Left ventricle myocardium inferior (tissue), 1 donor: Measurements from ENCODE around the gene NAA38. TPM values are rescaled to one million over a fixed set of nuclear protein-coding genes. Genes with fewer than 3 reads are reported as not detected.

Experiments
- DNase-seq: peaks from one replicate; pipeline ENCODE4 v3.0.0-alpha.2; 2020
- H3K27ac ChIP-seq: fragments of 200-600 bp; replicated peaks from 2 replicates; pipeline ENCODE4 v1.8.0; 2021
- H3K27me3 ChIP-seq: fragments of 200-600 bp; 2 replicates; pipeline ENCODE4 v1.8.0; 2021; ENCODE audit warnings: low read depth
- H3K36me3 ChIP-seq: fragments of 200-600 bp; 2 replicates; pipeline ENCODE4 v1.8.0; 2021
- H3K4me1 ChIP-seq: fragments of 200-600 bp; 2 replicates; pipeline ENCODE4 v1.8.0; 2021
- H3K4me3 ChIP-seq: fragments of 200-600 bp; 2 replicates; pipeline ENCODE4 v1.8.0; 2021; ENCODE audit warnings: mild to moderate bottlenecking, moderate library complexity
- H3K9me3 ChIP-seq: fragments of 200-600 bp; replicated peaks from 2 replicates; pipeline ENCODE4 v1.8.0; 2021
- intact Hi-C: fragments of 100-400 bp; cut with micrococcal nuclease; formaldehyde crosslinking; loops from one replicate; pipeline ENCODE4 v1.11.0; 2022
- total RNA-seq: library from RNA; stranded (reverse); fragmentation: NEBNext Ultra II Directional; extraction: Animal tissue kit (Norgen Biotek cat#: 25700); gene quantifications from one replicate; pipeline ENCODE4 v1.2.1, GENCODE V29; 2021
- TF ChIP-seq, protein P1 (sequence below): fragments of 200-600 bp; IDR thresholded peaks from 2 replicates; pipeline ENCODE4 v1.8.0; 2021; ENCODE audit warnings: antibody characterized with exemption, mild to moderate bottlenecking, borderline replicate concordance
- donor health status: DM: no; HTN: yes; CAD: no; lungs with severe emphysema.

NAA38 gene
- total RNA-seq, 1 donor from 2014 or later, result 89.8 TPM

DNA sequence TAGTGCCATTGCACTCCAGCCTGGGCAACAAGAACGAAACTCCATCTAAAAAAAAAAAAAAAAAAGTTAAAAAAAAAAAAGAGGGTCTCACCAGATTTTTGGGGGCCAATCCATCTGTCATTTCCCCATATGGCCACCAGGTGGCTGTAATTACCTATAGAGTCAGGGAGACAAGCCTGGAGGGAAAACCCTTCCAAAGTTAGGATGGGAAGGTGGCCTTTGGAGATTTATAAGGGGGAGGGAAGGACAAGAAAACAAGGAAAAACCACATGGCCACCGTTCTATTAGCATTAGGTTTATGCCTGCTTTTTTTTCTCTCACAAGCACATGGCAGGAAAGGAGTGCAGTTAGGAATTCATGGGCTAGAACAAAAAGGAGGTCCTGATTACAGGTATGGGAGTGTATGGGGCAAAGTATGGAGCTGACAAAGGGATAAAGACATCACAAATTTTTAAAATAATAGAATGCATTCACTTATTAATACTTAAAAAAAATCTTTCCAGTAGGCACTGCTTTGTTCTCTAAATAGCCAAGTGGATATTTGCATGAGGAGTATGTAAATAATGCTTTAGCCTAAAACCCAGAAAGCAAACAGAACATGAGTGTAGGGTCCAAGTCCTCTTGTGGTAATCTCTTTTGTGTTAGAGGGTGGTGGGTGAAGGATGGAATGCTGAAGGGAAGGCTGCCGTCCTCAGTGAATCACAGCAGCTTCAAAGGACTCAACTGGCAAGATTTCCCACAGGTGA, 5.5 kb upstream of the NAA38 start:
- intact Hi-C loops, result loop anchor here (5.0 to 10.0 kb wide), 2 partner anchors 34 to 122 kb away; no protein-coding TSS in a partner anchor
- Histone ChIP-seq H3K36me3 (peaks cover 33% of the 10 kb centered on the region), H3K27me3 (no peaks in the 10 kb centered on the region), H3K27ac (no peak overlapping the region), H3K4me1 (peaks cover 17% of the 10 kb centered on the region), H3K4me3 (no peak overlapping the region), H3K9me3 (peaks cover 3% of the 10 kb centered on the region)
- DNase-seq, result peak; percentile 20
- TF ChIP-seq, protein P1, sequence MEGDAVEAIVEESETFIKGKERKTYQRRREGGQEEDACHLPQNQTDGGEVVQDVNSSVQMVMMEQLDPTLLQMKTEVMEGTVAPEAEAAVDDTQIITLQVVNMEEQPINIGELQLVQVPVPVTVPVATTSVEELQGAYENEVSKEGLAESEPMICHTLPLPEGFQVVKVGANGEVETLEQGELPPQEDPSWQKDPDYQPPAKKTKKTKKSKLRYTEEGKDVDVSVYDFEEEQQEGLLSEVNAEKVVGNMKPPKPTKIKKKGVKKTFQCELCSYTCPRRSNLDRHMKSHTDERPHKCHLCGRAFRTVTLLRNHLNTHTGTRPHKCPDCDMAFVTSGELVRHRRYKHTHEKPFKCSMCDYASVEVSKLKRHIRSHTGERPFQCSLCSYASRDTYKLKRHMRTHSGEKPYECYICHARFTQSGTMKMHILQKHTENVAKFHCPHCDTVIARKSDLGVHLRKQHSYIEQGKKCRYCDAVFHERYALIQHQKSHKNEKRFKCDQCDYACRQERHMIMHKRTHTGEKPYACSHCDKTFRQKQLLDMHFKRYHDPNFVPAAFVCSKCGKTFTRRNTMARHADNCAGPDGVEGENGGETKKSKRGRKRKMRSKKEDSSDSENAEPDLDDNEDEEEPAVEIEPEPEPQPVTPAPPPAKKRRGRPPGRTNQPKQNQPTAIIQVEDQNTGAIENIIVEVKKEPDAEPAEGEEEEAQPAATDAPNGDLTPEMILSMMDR, result peak; percentile 83

DNA sequence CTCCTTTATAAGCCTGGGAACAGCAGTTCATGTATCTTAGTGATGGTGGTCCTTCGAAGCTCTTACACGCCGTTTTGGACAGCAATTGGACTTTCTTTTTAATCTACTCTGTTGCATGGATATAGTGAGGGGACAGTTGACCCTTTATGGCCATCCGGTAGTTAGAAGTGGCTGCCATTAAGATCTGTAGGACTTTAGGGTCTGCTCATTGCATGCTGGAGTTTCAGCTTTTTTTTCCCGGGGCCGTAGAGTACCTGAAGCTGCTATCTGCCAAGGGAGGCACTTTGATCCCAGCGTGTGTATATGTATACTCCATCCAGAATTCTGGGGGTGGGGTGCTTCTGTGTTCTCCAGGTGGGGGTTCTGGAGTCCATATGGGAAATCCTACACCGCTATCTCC, 1.7 kb upstream of the NAA38 start:
- no peaks in the 10 kb centered on the region for H3K9me3 ChIP-seq
- peaks cover 33% of the 10 kb centered on the region for H3K36me3 ChIP-seq
- no peaks in the 10 kb centered on the region for H3K27me3 ChIP-seq
- DNase-seq, result no peak
- intact Hi-C loops, result no loop called here
- peak overlapping the region; percentile 86 for H3K4me3 ChIP-seq
- H3K27ac ChIP-seq, result peak overlapping the region; percentile 99
- peaks cover 45% of the 10 kb centered on the region for H3K4me1 ChIP-seq
- TF ChIP-seq, protein P1, result no peak

DNA sequence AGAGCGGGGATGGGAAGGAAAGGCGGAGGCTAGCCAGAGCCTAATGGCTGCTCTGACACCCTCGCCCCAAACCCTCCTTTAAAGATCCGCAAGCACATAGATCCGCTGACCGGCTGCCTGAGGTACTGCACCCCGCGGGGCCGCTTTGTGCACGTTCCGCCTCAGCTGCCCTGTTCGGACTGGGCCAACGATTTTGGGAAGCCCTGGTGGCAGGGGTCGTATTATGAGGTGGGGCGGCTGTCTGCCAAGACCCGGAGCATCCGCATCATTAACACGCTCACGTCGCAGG, 1.1 kb upstream of the NAA38 start:
- TF ChIP-seq, protein P1, result peak; percentile 52
- no peaks in the 10 kb centered on the region for H3K27me3 ChIP-seq
- intact Hi-C loops, result no loop called here
- peaks cover 48% of the 10 kb centered on the region for H3K4me1 ChIP-seq
- peak overlapping the region; percentile 99 for H3K27ac ChIP-seq
- no peaks in the 10 kb centered on the region for H3K9me3 ChIP-seq
- peaks cover 37% of the 10 kb centered on the region for H3K36me3 ChIP-seq
- peak; percentile 44 for DNase-seq
- peak overlapping the region; percentile 86 for H3K4me3 ChIP-seq

DNA sequence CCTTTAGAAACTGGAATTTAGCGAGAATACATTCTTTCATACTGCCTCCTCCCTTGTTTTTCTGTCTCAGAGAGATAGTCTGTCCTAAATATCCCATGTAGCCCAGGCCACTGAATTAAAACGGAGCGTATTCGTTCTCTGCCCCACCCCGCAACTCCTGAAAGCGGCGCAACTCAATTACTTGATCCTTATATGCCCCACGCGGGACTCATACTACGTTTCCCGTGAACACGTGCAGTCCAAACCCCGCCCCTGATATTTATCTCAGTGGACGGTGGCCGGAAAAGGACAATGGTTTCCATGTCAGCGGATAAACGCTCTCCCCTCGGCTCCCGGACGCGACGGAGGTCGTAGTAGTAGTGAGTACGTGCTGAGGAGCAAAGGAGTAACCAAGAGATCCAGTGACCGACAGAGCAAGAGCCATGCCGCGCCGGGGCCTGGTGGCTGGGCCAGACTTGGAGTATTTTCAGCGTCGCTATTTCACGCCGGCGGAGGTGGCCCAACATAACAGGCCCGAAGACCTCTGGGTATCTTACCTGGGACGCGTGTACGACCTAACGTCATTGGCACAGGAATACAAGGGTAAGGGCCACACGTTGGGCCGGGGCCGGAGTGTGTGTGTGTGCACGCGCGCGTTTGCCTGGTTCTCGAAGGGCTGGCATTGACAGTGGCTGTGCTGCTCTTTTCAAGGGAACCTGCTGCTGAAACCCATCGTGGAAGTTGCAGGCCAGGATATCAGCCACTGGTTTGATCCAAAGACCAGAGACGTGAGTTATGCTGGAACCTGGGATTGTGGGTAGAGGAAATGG, 558 bp upstream of the NAA38 start, which contains the start of gene CYB5D1:
Gene CYB5D1 (plus strand): TSS at position 291 of the 809 bp plus-strand sequence. CDS start 132 bp downstream, at position 423.
- TF ChIP-seq, protein P1, result no peak
- Histone ChIP-seq H3K4me3 (peak within 1 kb of the TSS; percentile 86), H3K9me3 (no peaks in the 10 kb centered on the region), H3K4me1 (peaks cover 53% of the 10 kb centered on the region), H3K27ac (peak within 1 kb of the TSS; percentile 99), H3K27me3 (no peaks in the 10 kb centered on the region), H3K36me3 (peaks cover 43% of the 10 kb centered on the region)
- intact Hi-C loops, result no loop called here
- peak; percentile 90 for DNase-seq

DNA sequence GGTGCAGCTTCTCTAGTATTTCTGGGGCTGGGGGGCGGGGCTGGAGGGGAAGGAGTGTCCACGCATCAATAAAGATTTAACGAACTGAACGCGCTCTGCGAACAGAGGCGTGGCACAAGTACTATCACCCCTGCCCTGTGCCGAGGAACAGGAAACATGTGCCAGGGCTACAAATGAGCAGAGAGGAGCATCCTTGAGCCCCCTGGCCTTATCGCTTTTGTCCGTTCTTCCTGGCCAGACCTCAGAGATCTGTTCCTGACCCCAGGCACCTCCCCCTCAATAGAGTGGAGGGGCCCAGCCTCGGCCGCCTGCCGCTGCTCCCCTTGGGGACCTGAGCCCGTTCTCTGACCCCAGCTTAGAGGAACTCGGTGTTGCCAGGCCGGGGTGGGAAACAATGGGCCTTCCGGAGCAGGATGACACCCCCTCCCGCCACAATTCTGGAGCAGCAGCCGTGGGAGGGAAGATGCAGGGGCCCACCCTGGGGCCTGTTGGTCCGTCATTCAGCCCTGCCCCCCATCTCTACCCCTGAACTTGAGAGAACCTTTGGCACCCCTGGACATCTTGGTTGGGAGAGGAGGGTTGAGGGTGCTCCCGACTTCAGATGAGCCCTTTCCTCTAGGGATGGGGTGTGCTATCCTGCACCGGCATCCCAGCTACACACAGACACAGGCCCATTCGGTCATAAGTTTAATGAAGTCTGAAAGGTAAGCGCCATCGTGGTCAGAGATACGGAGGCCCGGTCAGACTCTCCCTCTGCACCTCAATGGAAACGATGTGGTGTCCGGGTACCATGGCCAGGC, 1.1 kb downstream of the NAA38 start:
- Histone ChIP-seq H3K4me3 (peak overlapping the region; percentile 86), H3K4me1 (peaks cover 69% of the 10 kb centered on the region), H3K9me3 (no peaks in the 10 kb centered on the region), H3K27me3 (no peaks in the 10 kb centered on the region), H3K36me3 (peaks cover 44% of the 10 kb centered on the region), H3K27ac (peak overlapping the region; percentile 99)
- DNase-seq, result peak; percentile 75
- TF ChIP-seq, protein P1, result no peak
- intact Hi-C loops, result no loop called here
